Activated T-cell treated with anti-CD3 and anti-CD28 coated beads for 48 hours (primary cell): ENCODE measurements around the gene ISYNA1.

Source experiments
- DNase-seq: peaks from one replicate; pipeline ENCODE4 v3.0.0-alpha.2; 2020; ENCODE audit warnings: low read depth

Gene ISYNA1

GRCh38 chr19:18467978-18468377, 30.0 kb upstream of the ISYNA1 start:
- DNase-seq, result no peak

GRCh38 chr19:18466354-18466753, 28.4 kb upstream of the ISYNA1 start:
- no peak for DNase-seq

- DNase-seq, result no peak
These were observed 28.0 kb upstream of the ISYNA1 start for GRCh38 chr19:18465964-18466339.

GRCh38 chr19:18465214-18465963, 27.5 kb upstream of the ISYNA1 start:
- DNase-seq, result no peak

- DNase-seq, result no peak
These were observed 26.7 kb upstream of the ISYNA1 start for GRCh38 chr19:18464646-18465045.

GRCh38 chr19:18461471-18461870, 23.5 kb upstream of the ISYNA1 start:
- DNase-seq, result no peak

GRCh38 chr19:18460900-18461299, 23.0 kb upstream of the ISYNA1 start:
- no peak for DNase-seq

GRCh38 chr19:18457483-18458331, 19.8 kb upstream of the ISYNA1 start:
- DNase-seq, result no peak

- DNase-seq, result no peak
These were observed 19.0 kb upstream of the ISYNA1 start for GRCh38 chr19:18456974-18457373.

- DNase-seq, result no peak
These were observed 18.3 kb upstream of the ISYNA1 start for GRCh38 chr19:18456279-18456678.

GRCh38 chr19:18453269-18454024, 15.5 kb upstream of the ISYNA1 start:
- no peak for DNase-seq

GRCh38 chr19:18452386-18452785, 14.5 kb upstream of the ISYNA1 start:
- no peak for DNase-seq

- peak; percentile 85 for DNase-seq
These were observed 13.3 kb upstream of the ISYNA1 start for GRCh38 chr19:18450931-18451836.

GRCh38 chr19:18450021-18450930, 12.3 kb upstream of the ISYNA1 start:
- no peak for DNase-seq

GRCh38 chr19:18449552-18449951, 11.6 kb upstream of the ISYNA1 start:
- DNase-seq, result no peak

- DNase-seq, result no peak
These were observed 9.0 kb upstream of the ISYNA1 start for GRCh38 chr19:18446811-18447359.

GRCh38 chr19:18446145-18446810, 8.3 kb upstream of the ISYNA1 start:
- no peak for DNase-seq

- DNase-seq, result no peak
These were observed 7.5 kb upstream of the ISYNA1 start for GRCh38 chr19:18445262-18445948.

- no peak for DNase-seq
These were observed 6.6 kb upstream of the ISYNA1 start for GRCh38 chr19:18444513-18444912.
